Nephron progenitor cell (in vitro differentiated cells): ENCODE results near the gene KMT2E.

Source experiments
- DNase-seq: peaks from one replicate; pipeline ENCODE4 v3.0.0; 2021
- H3K27ac Mint-ChIP-seq: 2 replicates; pipeline ENCODE4 v1.8.0; 2021; ENCODE audit warnings: mild to moderate bottlenecking, moderate library complexity, mixed read lengths
- H3K27me3 Mint-ChIP-seq: 2 replicates; pipeline ENCODE4 v1.8.0; 2021; ENCODE audit warnings: mild to moderate bottlenecking, low read depth, mixed read lengths; ENCODE audit not compliant: poor library complexity
- H3K36me3 Mint-ChIP-seq: 2 replicates; pipeline ENCODE4 v1.8.0; 2021; ENCODE audit warnings: low read depth, mixed read lengths
- H3K4me1 Mint-ChIP-seq: 2 replicates; pipeline ENCODE4 v1.8.0; 2021; ENCODE audit warnings: mixed read lengths
- H3K4me3 Mint-ChIP-seq: 2 replicates; pipeline ENCODE4 v1.8.0; 2021; ENCODE audit warnings: mild to moderate bottlenecking, moderate library complexity, mixed read lengths
- H3K9me3 Mint-ChIP-seq: 2 replicates; pipeline ENCODE4 v1.8.0; 2021; ENCODE audit warnings: mild to moderate bottlenecking, moderate library complexity, mixed read lengths
- CTCF ChIP-seq: fragments of 200-600 bp; sonication (generic); IDR thresholded peaks from 2 replicates; pipeline ENCODE4 v1.5.0; 2021; ENCODE audit warnings: antibody characterized with exemption

KMT2E gene

GRCh38 chr7:105030447-105030846 lies 16.4 kb downstream of the KMT2E start:
- Mint-ChIP-seq H3K4me3 (no peak overlapping the region), H3K9me3 (peaks cover 5% of the 10 kb centered on the region), H3K4me1 (peaks cover 3% of the 10 kb centered on the region), H3K36me3 (peaks cover 50% of the 10 kb centered on the region), H3K27ac (no peak overlapping the region), H3K27me3 (no peaks in the 10 kb centered on the region)
- DNase-seq, result no peak
- TF ChIP-seq CTCF, result no peak

GRCh38 chr7:105032553-105033214 lies 18.7 kb downstream of the KMT2E start:
- TF ChIP-seq CTCF, result no peak
- no peaks in the 10 kb centered on the region for H3K4me1 Mint-ChIP-seq
- H3K27me3 Mint-ChIP-seq, result no peaks in the 10 kb centered on the region
- DNase-seq, result no peak
- H3K27ac Mint-ChIP-seq, result no peak overlapping the region
- peaks cover 61% of the 10 kb centered on the region for H3K36me3 Mint-ChIP-seq
- H3K9me3 Mint-ChIP-seq, result peaks cover 5% of the 10 kb centered on the region
- H3K4me3 Mint-ChIP-seq, result no peak overlapping the region

DNA sequence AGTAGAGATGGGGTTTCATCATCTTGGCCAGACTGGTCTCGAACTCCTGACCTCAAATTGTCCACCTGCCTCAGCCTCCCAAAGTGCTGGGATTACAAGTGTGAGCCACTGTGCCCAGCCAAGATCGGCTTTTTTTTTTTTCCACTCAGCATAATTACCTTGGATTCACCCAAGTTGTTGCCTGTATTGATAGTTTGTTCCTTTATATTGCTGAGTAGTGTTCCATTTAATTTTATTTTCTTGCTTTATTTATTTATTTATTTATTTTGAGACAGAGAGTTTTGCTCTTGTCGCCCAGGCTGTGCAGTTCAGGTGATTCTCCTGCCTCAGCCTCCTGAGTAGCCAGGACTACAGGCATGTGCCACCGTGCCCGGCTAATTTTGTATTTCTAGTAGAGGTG lies 21.3 kb downstream of the KMT2E start:
- Mint-ChIP-seq H3K27me3 (no peaks in the 10 kb centered on the region), H3K36me3 (peaks cover 43% of the 10 kb centered on the region), H3K4me3 (no peak overlapping the region), H3K4me1 (peaks cover 8% of the 10 kb centered on the region), H3K9me3 (no peaks in the 10 kb centered on the region), H3K27ac (peak overlapping the region; percentile 41)
- no peak for DNase-seq
- TF ChIP-seq CTCF, result no peak

DNA sequence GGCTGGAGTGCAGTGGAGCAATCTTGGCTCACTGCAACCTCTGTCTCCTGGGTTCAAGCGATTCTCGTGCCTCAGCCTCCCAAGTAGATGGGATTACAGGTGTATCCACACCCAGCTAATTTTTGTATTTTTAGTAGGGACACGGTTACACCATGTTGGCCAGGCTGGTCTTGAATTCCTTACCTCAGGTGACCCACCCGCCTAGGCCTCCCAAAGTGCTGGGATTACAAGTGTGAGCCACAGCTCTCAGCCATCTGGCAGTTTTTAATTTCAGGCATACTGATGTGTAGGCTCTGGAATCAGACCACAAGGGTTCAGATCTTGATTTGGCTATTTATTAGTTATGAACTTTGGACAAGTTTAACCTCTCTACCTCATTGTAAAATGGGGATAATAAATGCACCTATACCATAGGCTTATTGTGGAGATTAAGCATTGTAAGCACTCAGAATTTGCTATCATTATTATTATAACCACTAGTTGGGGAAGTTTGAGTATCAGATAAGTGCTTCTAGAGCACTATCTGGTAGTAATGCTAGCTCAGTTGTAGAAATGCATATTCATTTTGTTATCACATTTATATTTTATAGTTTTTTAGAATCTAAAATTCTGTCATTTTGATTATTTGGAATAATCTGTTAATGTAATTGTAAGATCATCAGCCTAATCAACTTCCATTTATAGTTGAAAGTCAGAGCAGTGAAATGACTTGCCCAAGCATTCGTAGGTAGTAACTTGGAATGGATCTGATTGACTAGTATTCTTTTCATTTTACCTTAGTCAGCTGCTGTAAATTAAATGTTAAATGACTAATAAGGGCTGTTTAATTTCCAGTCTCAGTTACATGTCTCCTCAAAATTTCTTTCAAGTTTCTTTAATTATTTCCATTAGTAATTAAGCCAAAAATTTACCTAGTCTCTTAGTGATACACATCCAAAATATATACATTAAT lies 22.5 kb downstream of the KMT2E start:
- TF ChIP-seq CTCF, result no peak
- Mint-ChIP-seq H3K4me3 (no peak overlapping the region), H3K36me3 (peaks cover 44% of the 10 kb centered on the region), H3K27me3 (no peaks in the 10 kb centered on the region), H3K27ac (peak overlapping the region; percentile 41), H3K4me1 (peaks cover 12% of the 10 kb centered on the region), H3K9me3 (no peaks in the 10 kb centered on the region)
- no peak for DNase-seq

DNA sequence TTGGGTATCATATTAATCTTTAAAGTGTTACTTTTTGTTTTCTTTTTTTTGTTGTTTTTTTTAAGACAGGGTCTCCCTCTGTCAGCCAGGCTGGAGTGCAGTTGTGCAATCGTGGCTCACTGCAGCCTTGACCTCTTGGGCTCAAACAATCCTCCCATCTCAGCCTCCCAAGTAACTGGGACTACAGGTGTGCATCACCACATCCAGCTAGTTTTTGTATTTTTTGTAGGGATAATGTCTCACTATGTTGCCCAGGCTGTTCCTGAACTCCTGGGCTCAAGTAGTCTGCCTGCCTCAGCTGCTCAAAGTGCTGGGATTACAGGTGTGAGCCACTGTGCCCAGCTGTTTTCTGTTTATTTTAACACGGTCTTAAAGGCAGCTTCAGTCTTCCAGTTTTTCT lies 23.3 kb downstream of the KMT2E start:
- no peak for DNase-seq
- TF ChIP-seq CTCF, result no peak
- no peaks in the 10 kb centered on the region for H3K27me3 Mint-ChIP-seq
- peaks cover 12% of the 10 kb centered on the region for H3K4me1 Mint-ChIP-seq
- H3K36me3 Mint-ChIP-seq, result peaks cover 48% of the 10 kb centered on the region
- peak overlapping the region; percentile 61 for H3K27ac Mint-ChIP-seq
- no peaks in the 10 kb centered on the region for H3K9me3 Mint-ChIP-seq
- H3K4me3 Mint-ChIP-seq, result no peak overlapping the region
